Spleen (tissue), 11 donors: ENCODE data around the gene OR7G3. TPM values are rescaled to one million over a fixed set of nuclear protein-coding genes. Genes with fewer than 3 reads are reported as not detected.

Experiments
- DNase-seq: peaks from one replicate; pipeline ENCODE4 v3.0.0-alpha.2; 2020
- H3K27ac ChIP-seq, 8 donors: fragments of 200-600 bp; sonication (generic) in 7 of 8; 1 replicate in 4 of 8; 2 replicates in 4 of 8; pipeline versions ENCODE4 v1.5.0 to v1.8.0; 2016 to 2021; ENCODE audit warnings: inconsistent platforms in 4 of 8, mild to moderate bottlenecking in 4 of 8, moderate library complexity in 1 of 8
- H3K27me3 ChIP-seq, 7 donors: fragments of 200-600 bp; sonication (generic) in 6 of 7; replicated peaks in 1 of 7; 1 replicate in 4 of 7; 2 replicates in 3 of 7; pipeline versions ENCODE4 v1.5.0 to v1.8.0; 2016 to 2021; ENCODE audit warnings: inconsistent platforms in 3 of 7, mild to moderate bottlenecking in 1 of 7
- H3K36me3 ChIP-seq, 6 donors: fragments of 200-600 bp; sonication (generic) in 5 of 6; 1 replicate in 4 of 6; 2 replicates in 2 of 6; pipeline versions ENCODE4 v1.5.0 to v1.8.0; 2016 to 2021; ENCODE audit warnings: inconsistent platforms in 2 of 6
- H3K4me1 ChIP-seq, 6 donors: fragments of 200-600 bp; sonication (generic) in 5 of 6; 1 replicate in 3 of 6; 2 replicates in 3 of 6; pipeline versions ENCODE4 v1.5.0 to v1.8.0; 2016 to 2021; ENCODE audit warnings: inconsistent platforms in 3 of 6
- H3K4me3 ChIP-seq, 8 donors: fragments of 200-600 bp; sonication (generic) in 7 of 8; 1 replicate in 4 of 8; 2 replicates in 4 of 8; pipeline versions ENCODE4 v1.5.0 to v1.8.0; 2016 to 2021; ENCODE audit warnings: inconsistent platforms in 4 of 8, mild to moderate bottlenecking in 4 of 8, moderate library complexity in 2 of 8
- H3K9me3 ChIP-seq, 8 donors: fragments of 200-600 bp; sonication (generic) in 7 of 8; 1 replicate in 4 of 8; 2 replicates in 4 of 8; pipeline versions ENCODE4 v1.5.0 to v1.8.0; 2016 to 2021; ENCODE audit warnings: inconsistent platforms in 4 of 8
- CTCF ChIP-seq, 11 experiments: fragments of 200-600 bp in 7 of 11; fragments of 450-650 bp in 4 of 11; sonication (generic) in 4 of 11; IDR thresholded peaks in 8 of 11; conservative IDR thresholded peaks in 3 of 11; 1 replicate in 7 of 11; 2 replicates in 4 of 11; pipeline versions ENCODE4 v1.4.0 to v1.8.0; 2016 to 2021; ENCODE audit warnings: antibody characterized with exemption in 11 of 11, inconsistent platforms in 4 of 11, mild to moderate bottlenecking in 1 of 11
- POLR2A ChIP-seq, 3 donors: fragments of 450-650 bp; IDR thresholded peaks; one replicate each; pipeline ENCODE4 v1.5.1; 2017; ENCODE audit warnings: antibody characterized with exemption in 3 of 3, mild to moderate bottlenecking in 1 of 3
- POLR2AphosphoS5 ChIP-seq, 3 donors: sonication (generic); formaldehyde crosslinking; IDR thresholded peaks; one replicate each; pipeline ENCODE4 v1.5.1; 2017; ENCODE audit warnings: antibody characterized with exemption in 3 of 3
- WGBS, 5 donors: extraction: QIAGEN DNeasy Blood & Tissue Kit in 3 of 5; methylation state at CpG; one replicate each; pipeline versions ENCODE4 v1.1.5 to v1.1.7; 2013 to 2018; 5-methylcytosine and 5-hydroxymethylcytosine counted together
- intact Hi-C: fragments of 100-400 bp; cut with DNase I; formaldehyde crosslinking; loops from one replicate; pipeline ENCODE4 v1.15.0; 2023; ENCODE audit warnings: low total_unique reads
- polyA plus RNA-seq, 3 donors: library from polyadenylated mRNA; stranded (reverse); fragments of 200-250 nt; gene quantifications; one replicate each; pipeline ENCODE4 v1.2.1, GENCODE V29; 2013
- total RNA-seq, 7 donors: library from RNA; depleted of rRNA in 3 of 7; stranded (reverse); fragments of >200 nt in 3 of 7; fragmentation: NEBNext Ultra II Directional in 4 of 7; extraction: Animal tissue kit (Norgen Biotek cat#: 25700) in 4 of 7; gene quantifications; one replicate each; pipeline versions ENCODE4 v1.1.0 to v1.2.1, GENCODE V29; 2016 to 2021
- donor health status: healthy with polysubstance abuse.
- donor health status: DM: no; HTN: no; CAD: no; lungs with moderate emphysema.
- donor health status: DM: no; HTN: no; CAD: no.
- donor health status: Bipolar disorder and iron deficiency.
- donor health status: healthy.
- donor health status: DM: no; HTN: no; CAD: no.
- donor health status: DM: yes; HTN: yes; CAD: no.

The OR7G3 gene
- total and polyA plus RNA-seq, 10 donors, result not detected

DNA sequence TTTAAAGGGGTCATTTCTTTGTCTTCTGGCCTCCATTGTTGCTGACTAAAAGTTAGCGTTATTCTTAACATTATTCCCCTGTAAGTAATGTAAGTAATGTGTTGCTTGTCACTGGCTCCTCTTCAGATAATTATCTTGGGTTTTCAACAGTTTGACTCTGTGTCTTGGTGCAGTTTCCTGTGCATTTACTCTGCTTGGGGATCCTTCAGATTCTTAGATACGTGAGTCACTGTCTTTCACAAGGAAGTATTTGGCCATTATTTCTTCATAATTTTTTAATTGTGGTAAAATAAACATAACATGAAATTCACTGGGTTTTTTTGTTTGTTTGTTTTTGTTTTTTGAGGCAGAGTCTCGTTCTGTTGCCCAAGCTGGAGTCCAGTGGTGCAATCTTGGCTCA, 38.5 kb upstream of the OR7G3 start:
- no peak overlapping the region for H3K4me3 ChIP-seq
- no peak for DNase-seq
- H3K27me3 ChIP-seq, result no peaks in the 10 kb centered on the region
- intact Hi-C loops, result no loop called here
- no peak for TF ChIP-seq POLR2A (IDR thresholded peaks at IDR 0.05)
- TF ChIP-seq POLR2AphosphoS5 (IDR thresholded peaks at IDR 0.05), result no peak
- TF ChIP-seq CTCF (IDR thresholded peaks at IDR 0.05 in 8 of 11, conservative IDR thresholded peaks at IDR 0.05 in 3 of 11), result no peak
- peaks cover 16 to 77% (median 46%) of the 10 kb centered on the region in 6 donors for H3K36me3 ChIP-seq
- peaks cover 0 to 44% (median 25%) of the 10 kb centered on the region in 8 donors for H3K9me3 ChIP-seq
- no peaks in the 10 kb centered on the region for H3K4me1 ChIP-seq
- H3K27ac ChIP-seq, result no peak overlapping the region
- 89 to 95% (median 94%) methylated on average over 3 of the region's 3 CpGs for WGBS, 5 donors

GRCh38 chr19:9161427-9161826, 34.7 kb upstream of the OR7G3 start:
- intact Hi-C loops, result no loop called here
- Histone ChIP-seq H3K27ac (no peak overlapping the region), H3K36me3 (peaks cover 22 to 100% (median 84%) of the 10 kb centered on the region in 6 donors), H3K9me3 (peaks cover 0 to 52% (median 32%) of the 10 kb centered on the region in 8 donors), H3K4me3 (no peak overlapping the region), H3K4me1 (peaks cover 0 to 10% (median 6%) of the 10 kb centered on the region in 6 donors), H3K27me3 (no peaks in the 10 kb centered on the region)
- DNase-seq, result no peak
- WGBS, 5 donors, result 97 to 98% (median 98%) methylated on average over 12 of the region's 12 CpGs
- TF ChIP-seq CTCF (IDR thresholded peaks at IDR 0.05 in 8 of 11, conservative IDR thresholded peaks at IDR 0.05 in 3 of 11) (no peak), POLR2AphosphoS5 (IDR thresholded peaks at IDR 0.05) (no peak), POLR2A (IDR thresholded peaks at IDR 0.05) (no peak)

DNA sequence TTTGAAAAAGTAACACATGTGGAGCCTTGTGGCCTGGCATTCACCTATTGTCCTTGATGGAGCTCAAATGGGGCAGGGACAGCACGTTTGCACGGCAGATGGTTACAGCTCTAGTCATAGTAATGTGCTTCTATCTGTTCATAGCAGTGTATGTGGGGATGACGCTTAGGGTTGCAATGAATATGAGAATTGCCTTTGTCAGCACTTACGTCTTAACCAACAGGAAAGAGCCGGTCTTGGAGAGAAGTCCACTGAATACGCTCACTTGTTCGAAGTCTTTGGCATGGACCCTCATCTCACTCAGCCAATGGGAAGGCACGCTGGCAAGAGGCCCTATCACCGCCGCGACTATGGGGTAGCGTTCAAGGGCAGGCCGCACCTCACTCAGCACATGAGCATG, 33.1 kb upstream of the OR7G3 start:
- Histone ChIP-seq H3K4me1 (peaks cover 6 to 26% (median 14%) of the 10 kb centered on the region in 6 donors), H3K27ac (no peak overlapping the region), H3K27me3 (no peaks in the 10 kb centered on the region), H3K4me3 (no peak overlapping the region), H3K36me3 (peaks cover 22 to 100% (median 90%) of the 10 kb centered on the region in 6 donors), H3K9me3 (peaks cover 0 to 61% (median 42%) of the 10 kb centered on the region in 8 donors)
- DNase-seq, result no peak
- TF ChIP-seq CTCF (IDR thresholded peaks at IDR 0.05 in 8 of 11, conservative IDR thresholded peaks at IDR 0.05 in 3 of 11), result no peak
- no peak for TF ChIP-seq POLR2AphosphoS5 (IDR thresholded peaks at IDR 0.05)
- TF ChIP-seq POLR2A (IDR thresholded peaks at IDR 0.05), result no peak
- intact Hi-C loops, result no loop called here
- WGBS, 5 donors, result 94 to 98% (median 98%) methylated on average over 13 of the region's 13 CpGs

GRCh38 chr19:9156304-9156703, 29.6 kb upstream of the OR7G3 start:
- Histone ChIP-seq H3K36me3 (peaks cover 12 to 98% (median 72%) of the 10 kb centered on the region in 6 donors), H3K4me3 (no peak overlapping the region), H3K4me1 (peaks cover 6 to 33% (median 14%) of the 10 kb centered on the region in 6 donors), H3K27me3 (no peaks in the 10 kb centered on the region), H3K9me3 (peaks cover 0 to 72% (median 55%) of the 10 kb centered on the region in 8 donors), H3K27ac (peak overlapping the region in 5 of 8 donors; percentile 37 to 78 (median 60))
- WGBS, 5 donors, result 39 to 60% (median 50%) methylated on average over 1 of the region's 1 CpG
- no peak for TF ChIP-seq POLR2A (IDR thresholded peaks at IDR 0.05)
- no peak for TF ChIP-seq CTCF (IDR thresholded peaks at IDR 0.05 in 8 of 11, conservative IDR thresholded peaks at IDR 0.05 in 3 of 11)
- no peak for TF ChIP-seq POLR2AphosphoS5 (IDR thresholded peaks at IDR 0.05)
- intact Hi-C loops, result no loop called here
- DNase-seq, result no peak
